ENCODE measurements around the gene PPFIA2.

PPFIA2 gene

DNA sequence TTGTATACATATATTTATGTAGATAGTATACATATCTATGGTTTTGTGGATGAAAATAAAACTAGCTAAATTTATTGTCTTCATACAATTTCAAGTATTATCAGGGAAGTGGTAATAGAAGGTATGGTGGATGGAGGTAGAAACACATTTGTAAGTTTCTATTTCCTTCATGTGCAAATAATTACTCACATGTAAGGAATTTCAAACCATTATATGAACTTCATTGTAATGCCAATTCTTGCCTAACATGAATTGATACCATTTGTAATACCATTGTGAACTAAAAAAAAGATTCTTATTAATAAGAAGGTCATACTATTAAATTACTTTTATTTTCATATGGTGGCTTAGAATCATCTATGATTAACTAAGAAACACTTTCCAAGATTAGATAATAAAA, 20.1 kb upstream of the PPFIA2 start:
- H3K4me3 Mint-ChIP-seq: no peak overlapping the region
- H3K36me3 Mint-ChIP-seq (ENCODE audit: low read depth): no peaks in the 10 kb centered on the region
- TF ChIP-seq CTCF (IDR thresholded peaks at IDR 0.05; ENCODE audit: unreplicated experiment in 3 of 3): no peak
- no peak overlapping the region for H3K27ac Mint-ChIP-seq
- no peaks in the 10 kb centered on the region for H3K9me3 Mint-ChIP-seq
- no peaks in the 10 kb centered on the region for H3K4me1 Mint-ChIP-seq
- no peaks in the 10 kb centered on the region for H3K27me3 Mint-ChIP-seq (ENCODE audit: low read depth)

DNA sequence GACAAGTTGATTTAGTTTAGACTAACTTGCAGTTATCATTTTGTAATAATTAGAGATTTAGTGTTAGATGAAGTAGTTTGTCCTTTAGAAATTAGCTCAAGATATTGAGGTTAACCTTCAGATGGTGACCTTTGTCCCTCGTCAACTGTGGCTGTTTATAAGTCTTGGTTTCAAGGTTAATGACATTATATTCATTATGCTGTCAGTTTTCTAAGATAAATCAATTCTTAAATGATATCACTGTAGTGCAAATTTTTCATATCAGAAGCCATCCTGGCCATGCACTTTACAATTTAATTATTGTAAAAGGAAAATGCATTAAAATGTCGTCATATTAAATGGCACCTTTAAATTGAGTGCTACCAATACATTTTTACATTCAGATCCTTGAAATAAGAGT, 19.6 kb upstream of the PPFIA2 start:
- TF ChIP-seq CTCF (IDR thresholded peaks at IDR 0.05; ENCODE audit: unreplicated experiment in 3 of 3): no peak

DNA sequence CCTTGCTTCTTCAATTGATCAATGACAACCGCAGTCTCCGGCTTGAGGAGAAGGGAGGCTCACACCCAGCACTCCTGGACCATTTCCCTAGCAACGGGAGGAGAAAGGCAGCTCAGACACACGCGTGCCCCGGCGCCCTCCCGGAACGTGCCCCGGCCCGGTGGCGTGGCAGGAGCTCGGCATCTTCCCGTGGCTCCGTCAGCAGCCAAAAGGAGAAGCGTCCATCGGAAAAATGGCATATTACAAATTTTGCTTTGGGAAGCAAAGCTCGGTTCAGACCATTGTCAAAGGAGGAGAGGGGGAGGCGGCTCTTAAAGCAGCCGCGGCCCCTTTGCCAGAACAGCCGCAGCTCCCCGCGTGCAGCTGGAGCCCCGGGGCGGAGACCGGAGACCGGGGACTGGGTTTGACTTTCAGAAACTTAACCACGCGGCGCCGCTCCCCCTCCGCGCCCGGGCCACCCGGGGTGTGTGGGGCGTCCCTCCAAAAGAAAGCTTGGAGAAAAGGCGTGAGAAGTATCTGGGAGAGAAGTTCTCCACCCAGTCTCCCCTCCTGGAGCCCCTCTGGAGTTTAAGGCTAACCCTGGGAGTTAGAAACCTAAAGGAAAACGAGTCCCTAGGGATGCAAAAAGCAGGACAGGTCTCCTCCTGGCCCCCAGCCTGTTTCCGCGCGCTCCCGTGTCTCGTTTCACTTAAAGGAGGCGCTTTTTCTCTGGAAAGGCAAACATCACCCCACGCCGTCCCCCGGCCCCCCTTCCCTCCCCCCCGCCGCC, 545 bp downstream of the PPFIA2 start:
- Mint-ChIP-seq H3K9me3 (peaks cover 4% of the 10 kb centered on the region), H3K27me3 (ENCODE audit: low read depth) (peaks cover 46% of the 10 kb centered on the region), H3K4me3 (peak overlapping the region; percentile 92 to 95 (median 93)), H3K27ac (peak overlapping the region in 1 of 3 experiments; percentile 44), H3K4me1 (peaks cover 4% of the 10 kb centered on the region), H3K36me3 (ENCODE audit: low read depth) (no peaks in the 10 kb centered on the region)
- TF ChIP-seq CTCF (IDR thresholded peaks at IDR 0.05; ENCODE audit: unreplicated experiment in 3 of 3): no peak

More for the DNA sequence above, 19.6 kb upstream of the PPFIA2 start:
- H3K27ac Mint-ChIP-seq: no peak overlapping the region
- no peaks in the 10 kb centered on the region for H3K36me3 Mint-ChIP-seq (ENCODE audit: low read depth)
- no peaks in the 10 kb centered on the region for H3K4me1 Mint-ChIP-seq
- no peaks in the 10 kb centered on the region for H3K27me3 Mint-ChIP-seq (ENCODE audit: low read depth)
- no peak overlapping the region for H3K4me3 Mint-ChIP-seq
- H3K9me3 Mint-ChIP-seq: no peaks in the 10 kb centered on the region

GRCh38 chr12:81757731-81758365, 1.3 kb downstream of the PPFIA2 start:
- H3K27ac Mint-ChIP-seq: peak overlapping the region in 1 of 3 experiments; percentile 68
- H3K4me3 Mint-ChIP-seq: peak overlapping the region; percentile 92 to 95 (median 93)
- H3K4me1 Mint-ChIP-seq: peaks cover 4% of the 10 kb centered on the region
- H3K9me3 Mint-ChIP-seq: no peaks in the 10 kb centered on the region
- no peaks in the 10 kb centered on the region for H3K36me3 Mint-ChIP-seq (ENCODE audit: low read depth)
- peaks cover 46% of the 10 kb centered on the region for H3K27me3 Mint-ChIP-seq (ENCODE audit: low read depth)
- TF ChIP-seq CTCF (IDR thresholded peaks at IDR 0.05; ENCODE audit: unreplicated experiment in 3 of 3): no peak

GRCh38 chr12:81729781-81730180, 29.4 kb downstream of the PPFIA2 start:
- no peaks in the 10 kb centered on the region for H3K36me3 Mint-ChIP-seq (ENCODE audit: low read depth)
- no peaks in the 10 kb centered on the region for H3K4me1 Mint-ChIP-seq
- no peak overlapping the region for H3K4me3 Mint-ChIP-seq
- H3K27ac Mint-ChIP-seq: no peak overlapping the region
- no peaks in the 10 kb centered on the region for H3K9me3 Mint-ChIP-seq
- H3K27me3 Mint-ChIP-seq (ENCODE audit: low read depth): no peaks in the 10 kb centered on the region
- no peak for TF ChIP-seq CTCF (IDR thresholded peaks at IDR 0.05; ENCODE audit: unreplicated experiment in 3 of 3)

Data from nephron (organoid).